Right lobe of liver (tissue), 6 donors: ENCODE measurements around the gene MTFMT. TPM values are rescaled to one million over a fixed set of nuclear protein-coding genes. Genes with fewer than 3 reads are reported as not detected.

ENCODE experiments used
- ATAC-seq, 4 donors: fragments of 200-7000 bp; cut with Tn5 transposase; one replicate each; pipeline ENCODE4 v1.9.1; 2020; ENCODE audit warnings: mild to moderate bottlenecking in 4 of 4, moderate library complexity in 4 of 4
- DNase-seq, 3 donors: peaks; one replicate each; pipeline ENCODE4 v3.0.0-alpha.2; 2020
- H3K27ac ChIP-seq, 3 donors: fragments of 200-600 bp; one replicate each; pipeline ENCODE4 v1.8.0; 2022
- H3K27me3 ChIP-seq, 2 donors: fragments of 200-600 bp; one replicate each; pipeline ENCODE4 v1.8.0; 2022
- H3K36me3 ChIP-seq, 4 donors: fragments of 200-600 bp; sonication (generic) in 1 of 4; one replicate each; pipeline versions ENCODE4 v1.5.1 to v1.8.0; 2017 to 2022; ENCODE audit warnings: control low read depth in 1 of 4
- H3K4me1 ChIP-seq, 4 donors: fragments of 200-600 bp; sonication (generic) in 1 of 4; one replicate each; pipeline versions ENCODE4 v1.5.1 to v1.8.0; 2017 to 2022; ENCODE audit warnings: control low read depth in 1 of 4
- H3K4me3 ChIP-seq, 3 donors: fragments of 200-600 bp; one replicate each; pipeline ENCODE4 v1.8.0; 2022
- H3K9me3 ChIP-seq, 4 donors: fragments of 200-600 bp; sonication (generic) in 1 of 4; one replicate each; pipeline versions ENCODE4 v1.5.1 to v1.8.0; 2017 to 2022; ENCODE audit warnings: control low read depth in 1 of 4
- CTCF ChIP-seq, 4 donors: fragments of 200-600 bp in 3 of 4; fragments of 450-650 bp in 1 of 4; IDR thresholded peaks; one replicate each; pipeline versions ENCODE4 v1.5.1 to v1.8.0; 2016 to 2022; ENCODE audit warnings: antibody characterized with exemption in 4 of 4, mild to moderate bottlenecking in 2 of 4
- POLR2A ChIP-seq: fragments of 450-650 bp; IDR thresholded peaks from one replicate; pipeline ENCODE4 v1.6.1; 2017; ENCODE audit warnings: antibody characterized with exemption, mild to moderate bottlenecking
- WGBS: methylation state at CpG from one replicate; pipeline ENCODE4 v1.1.6; 2018; ENCODE audit warnings: low coverage, low lambda C conversion rate; ENCODE audit not compliant: insufficient coverage; ENCODE audit errors: missing lambda C conversion rate; 5-methylcytosine and 5-hydroxymethylcytosine counted together
- intact Hi-C, 2 donors: fragments of 100-400 bp; cut with DNase I; formaldehyde crosslinking; loops; one replicate each; pipeline versions ENCODE4 v1.11.2 to v1.14.1; 2022
- total RNA-seq, 6 experiments: library from RNA; depleted of rRNA in 2 of 6; stranded (reverse); fragments of >200 nt in 2 of 6; fragmentation: NEBNext Ultra II Directional in 3 of 6; extraction: Animal tissue kit (Norgen Biotek cat#: 25700) in 3 of 6; gene quantifications; one replicate each; pipeline versions ENCODE4 v1.1.0 to v1.2.4, GENCODE V29; 2016 to 2023
- donor health status: DM: no; HTN: yes; CAD: no.
- donor health status: DM: no; HTN: no; CAD: no.
- donor health status: DM: no; HTN: no; CAD: no.
- donor health status: DM: no; HTN: yes; CAD: no.
- donor health status: DM: no; HTN: yes; CAD: no.

Gene MTFMT
- total RNA-seq, 6 experiments from 2014 or later: 9.2 to 24.3 (median 13.0) TPM

GRCh38 chr15:64951777-64952418 is 77.5 kb downstream of the MTFMT start:
- H3K4me3 ChIP-seq: no peak overlapping the region
- no peaks in the 10 kb centered on the region for H3K9me3 ChIP-seq
- 85% methylated on average over 2 of the region's 2 CpGs for WGBS
- no peak for DNase-seq
- no peaks in the 10 kb centered on the region for H3K27me3 ChIP-seq
- H3K4me1 ChIP-seq: no peaks in the 10 kb centered on the region
- no peak for ATAC-seq
- no peak for TF ChIP-seq POLR2A
- TF ChIP-seq CTCF (IDR thresholded peaks at IDR 0.05): no peak
- intact Hi-C loops: no loop called here
- no peak overlapping the region for H3K27ac ChIP-seq
- H3K36me3 ChIP-seq: peaks cover 0 to 11% (median 5%) of the 10 kb centered on the region in 4 donors

Other genes with a start within 250 kb of the MTFMT start
- gene PIF1, start 204.0 kb downstream of the MTFMT start, total RNA-seq: under 1 TPM; 0.11 to 1.00 (median 0.36) TPM
- gene PLEKHO2, start 187.7 kb downstream of the MTFMT start, total RNA-seq: 10 to 100 TPM in 1 of 6 experiments, 1 to 10 TPM in 5; 3.9 to 11.8 (median 5.2) TPM
- 1 to 10 TPM in 1 of 6 experiments, under 1 TPM in 5; 0.29 to 1.1 (median 0.47) TPM for gene ANKDD1A, start 117.7 kb downstream of the MTFMT start, total RNA-seq
- 10 to 100 TPM; 35.2 to 70.4 (median 52.2) TPM for gene SPG21, start 39.7 kb downstream of the MTFMT start, total RNA-seq
- gene SLC51B, start 15.7 kb upstream of the MTFMT start, total RNA-seq: 10 to 100 TPM in 1 of 6 experiments, 1 to 10 TPM in 4, under 1 TPM in 1; 0.32 to 10.1 (median 2.7) TPM
- gene RASL12, start 38.4 kb upstream of the MTFMT start, total RNA-seq: 1 to 10 TPM in 1 of 6 experiments, under 1 TPM in 5; 0.07 to 1.5 (median 0.24) TPM
- gene KBTBD13, start 47.1 kb upstream of the MTFMT start, total RNA-seq: not detected
- gene UBAP1L, start 85.6 kb upstream of the MTFMT start, total RNA-seq: 1 to 10 TPM; 1.6 to 5.9 (median 3.0) TPM
- gene PDCD7, start 104.2 kb upstream of the MTFMT start, total RNA-seq: 10 to 100 TPM in 3 of 6 experiments, 1 to 10 TPM in 3; 6.3 to 12.2 (median 9.1) TPM
- gene CLPX, start 155.7 kb upstream of the MTFMT start, total RNA-seq: 10 to 100 TPM; 57.6 to 80.9 (median 72.8) TPM
- 1 to 10 TPM in 3 of 6 experiments, under 1 TPM in 3; 0.46 to 2.5 (median 0.99) TPM for gene CILP, start 181.8 kb upstream of the MTFMT start, total RNA-seq